ENCODE results near the gene MYO3B.

DNA sequence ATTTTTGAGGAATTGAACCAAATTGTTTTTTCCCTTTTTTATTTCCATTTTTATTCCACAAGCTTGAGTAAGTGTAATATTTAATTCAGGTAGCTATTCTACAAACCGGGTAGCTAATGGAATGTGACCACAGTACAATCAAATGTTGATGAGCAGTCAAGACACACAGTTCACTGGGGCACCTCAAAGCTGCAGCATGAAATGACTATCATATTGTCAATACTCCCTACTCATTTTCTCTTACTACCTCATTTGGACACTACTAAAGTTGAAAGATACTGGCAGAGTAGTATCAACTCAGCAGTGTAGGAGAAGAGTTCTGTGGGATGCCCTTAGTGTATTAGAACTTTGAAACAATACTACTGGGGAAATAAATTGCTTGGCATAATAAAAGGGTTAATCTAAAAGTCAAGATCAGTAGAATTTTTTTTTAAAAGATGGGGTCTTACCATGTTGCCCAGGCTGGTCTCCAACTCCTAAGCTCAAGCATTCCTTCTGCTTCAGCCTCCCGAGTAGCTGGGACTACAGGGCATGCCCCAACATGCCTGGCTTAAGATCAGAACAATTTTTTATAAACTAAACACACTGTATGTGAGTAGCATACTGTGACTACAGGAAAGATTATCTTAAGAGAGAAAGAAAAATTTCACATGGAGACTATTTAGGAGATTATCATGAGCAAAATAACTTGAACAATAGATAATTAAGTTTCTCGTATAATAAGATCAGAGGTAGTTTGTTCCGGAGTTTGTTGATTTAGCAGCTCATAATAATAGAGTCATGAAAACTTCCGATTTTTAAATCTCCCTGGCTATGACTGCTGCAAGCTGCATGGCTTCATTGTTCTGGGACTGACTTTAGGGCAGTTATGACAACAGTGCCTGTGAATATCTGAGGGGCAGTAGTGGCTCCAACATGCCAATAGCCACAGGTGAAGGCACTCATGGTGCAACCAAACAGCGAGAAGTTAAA lies 43.7 kb downstream of the MYO3B start:
- TF ChIP-seq, protein P1, sequence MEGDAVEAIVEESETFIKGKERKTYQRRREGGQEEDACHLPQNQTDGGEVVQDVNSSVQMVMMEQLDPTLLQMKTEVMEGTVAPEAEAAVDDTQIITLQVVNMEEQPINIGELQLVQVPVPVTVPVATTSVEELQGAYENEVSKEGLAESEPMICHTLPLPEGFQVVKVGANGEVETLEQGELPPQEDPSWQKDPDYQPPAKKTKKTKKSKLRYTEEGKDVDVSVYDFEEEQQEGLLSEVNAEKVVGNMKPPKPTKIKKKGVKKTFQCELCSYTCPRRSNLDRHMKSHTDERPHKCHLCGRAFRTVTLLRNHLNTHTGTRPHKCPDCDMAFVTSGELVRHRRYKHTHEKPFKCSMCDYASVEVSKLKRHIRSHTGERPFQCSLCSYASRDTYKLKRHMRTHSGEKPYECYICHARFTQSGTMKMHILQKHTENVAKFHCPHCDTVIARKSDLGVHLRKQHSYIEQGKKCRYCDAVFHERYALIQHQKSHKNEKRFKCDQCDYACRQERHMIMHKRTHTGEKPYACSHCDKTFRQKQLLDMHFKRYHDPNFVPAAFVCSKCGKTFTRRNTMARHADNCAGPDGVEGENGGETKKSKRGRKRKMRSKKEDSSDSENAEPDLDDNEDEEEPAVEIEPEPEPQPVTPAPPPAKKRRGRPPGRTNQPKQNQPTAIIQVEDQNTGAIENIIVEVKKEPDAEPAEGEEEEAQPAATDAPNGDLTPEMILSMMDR (IDR thresholded peaks at IDR 0.05), result no peak
- no peak for TF ChIP-seq POLR2A (IDR thresholded peaks at IDR 0.05)
- TF ChIP-seq POLR2AphosphoS5 (IDR thresholded peaks at IDR 0.05), result no peak

Data from prostate gland (tissue), 2 donors.